OCI-LY7 (cell line): ENCODE results near the gene HRH1.

Experiments
- CTCF ChIP-seq: fragments of 200-600 bp; sonication (generic); conservative IDR thresholded peaks from 2 replicates; pipeline ENCODE4 v1.5.1; 2014; ENCODE audit warnings: mild to moderate bottlenecking, antibody characterized with exemption, low read length, moderate library complexity, mixed read lengths
- EZH2phosphoT487 ChIP-seq: fragments of 200-600 bp; sonication (generic); IDR thresholded peaks from 2 replicates; pipeline ENCODE4 v1.6.1; 2018; ENCODE audit warnings: low read depth, borderline replicate concordance, mild to moderate bottlenecking, mixed run types, antibody characterized with exemption, low read length, moderate library complexity, mixed read lengths

GRCh38 chr3:11305509-11305908 is 151.2 kb downstream of the HRH1 start:
- TF ChIP-seq CTCF (no peak), EZH2phosphoT487 (no peak)
